IPS DF 19.7 (cell line): Measurements from ENCODE around the gene RAB10.
"Not testable (repeated sequence)": the region's sequence is repeated elsewhere in the genome, so short reads cannot be mapped to it uniquely, and the experiment has no call there.

Experiments used
- DNase-seq: peaks from one replicate; pipeline ENCODE4 v3.0.0-alpha.2; 2013; ENCODE audit warnings: low read depth, low spot score

RAB10 gene

DNA sequence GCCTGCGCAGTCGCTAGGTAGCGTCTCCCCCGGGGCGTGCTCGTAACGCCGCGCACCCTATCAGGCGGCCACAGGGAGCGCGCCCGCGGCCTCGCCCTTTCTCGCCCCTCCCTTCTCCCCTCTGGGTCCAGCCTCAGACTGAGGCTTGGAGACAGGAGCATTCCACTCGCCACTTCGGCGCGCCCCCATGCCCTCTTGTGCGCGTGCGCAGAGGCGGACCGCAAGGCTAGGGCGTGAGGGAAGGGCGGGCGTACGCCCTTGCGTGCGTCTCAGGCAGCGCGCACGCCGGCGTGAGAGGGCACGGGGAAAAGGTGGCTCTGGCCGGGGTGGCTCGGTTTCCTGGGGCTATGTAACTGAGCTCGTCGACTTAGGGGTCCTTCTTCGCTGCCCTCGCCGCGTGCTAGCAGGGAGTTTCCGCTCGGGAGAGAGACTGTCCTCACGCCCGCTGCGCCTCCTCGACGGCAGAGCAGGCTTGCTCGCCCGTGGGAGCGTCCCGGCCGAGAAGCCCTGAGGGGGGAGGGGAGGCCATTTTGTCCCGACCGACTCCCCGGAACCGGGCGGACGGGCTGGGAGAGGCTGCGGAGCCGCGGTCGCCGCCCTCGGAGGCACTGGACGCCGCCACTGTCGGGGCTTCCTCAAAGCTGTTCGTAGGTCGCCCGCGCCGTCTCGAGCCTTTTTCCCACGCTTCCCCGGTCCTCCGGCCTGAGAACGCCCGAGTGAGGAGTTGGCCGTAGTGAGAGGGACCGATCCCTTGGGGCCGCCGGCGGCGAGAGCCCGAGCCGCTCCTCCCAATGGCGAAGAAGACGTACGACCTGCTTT lies at the start of gene RAB10:
TSS of gene RAB10 (plus strand) at position 267 of the 819 bp plus-strand sequence. CDS start at position 792, 525 bp downstream.
- peak; percentile 95 for DNase-seq

DNA sequence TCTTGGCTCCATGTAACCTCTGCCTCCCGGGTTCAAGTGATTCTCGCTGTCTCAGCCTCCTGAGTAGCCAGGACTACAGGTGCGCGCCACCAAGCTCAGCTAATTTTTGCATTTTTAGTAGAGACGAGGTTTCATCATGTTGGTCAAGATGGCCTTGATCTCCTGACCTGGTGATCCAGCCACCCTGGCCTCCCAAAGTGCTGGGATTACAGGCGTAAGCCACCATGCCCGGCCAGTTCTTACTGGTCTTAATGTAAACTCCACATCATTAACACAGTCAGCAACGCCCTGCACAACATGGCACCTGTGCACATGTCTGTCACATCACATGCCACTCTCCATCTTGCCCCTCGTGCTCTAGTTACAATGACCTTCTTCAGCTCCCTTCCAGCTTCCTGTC lies 45.8 kb upstream of the RAB10 start:
- no peak for DNase-seq

DNA sequence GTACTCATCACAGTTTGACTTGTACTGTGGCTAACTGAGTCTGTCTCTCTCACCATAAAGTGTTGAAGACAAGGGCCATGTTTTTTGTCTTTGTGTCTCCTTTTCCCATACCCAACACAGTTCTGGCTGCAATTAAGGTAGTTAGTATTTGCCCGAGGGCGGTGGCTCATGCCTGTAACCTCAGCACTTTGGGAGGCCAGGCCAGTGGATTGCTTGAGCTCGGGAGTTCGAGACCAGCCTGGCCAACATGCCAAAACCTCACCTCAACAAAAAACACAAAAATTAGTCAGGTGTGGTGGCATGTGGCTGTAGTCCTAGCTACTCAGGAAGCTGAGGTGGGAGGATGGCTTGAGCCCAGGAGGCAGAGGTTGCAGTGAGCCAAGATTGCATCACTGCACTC lies 44.7 kb upstream of the RAB10 start:
- no peak for DNase-seq

DNA sequence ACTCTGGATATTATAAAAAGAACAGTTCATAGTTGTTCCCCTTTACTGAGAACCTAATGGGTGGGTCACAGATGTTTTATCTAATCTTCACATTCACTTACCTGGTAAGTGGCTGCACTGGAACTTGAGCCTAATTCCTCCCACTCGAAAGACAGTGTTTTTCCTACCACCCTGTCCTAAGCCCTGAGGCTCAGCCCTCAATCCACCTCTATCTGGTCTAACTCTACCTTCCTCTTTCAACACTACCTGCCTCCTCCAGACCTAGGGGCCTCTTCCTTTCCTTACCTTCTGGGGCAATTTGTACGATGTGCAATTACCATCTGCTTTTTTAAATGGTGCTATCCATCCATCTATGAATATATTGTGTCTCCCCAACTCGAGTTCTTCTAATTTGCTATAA lies 41.9 kb upstream of the RAB10 start:
- DNase-seq, result no peak

DNA sequence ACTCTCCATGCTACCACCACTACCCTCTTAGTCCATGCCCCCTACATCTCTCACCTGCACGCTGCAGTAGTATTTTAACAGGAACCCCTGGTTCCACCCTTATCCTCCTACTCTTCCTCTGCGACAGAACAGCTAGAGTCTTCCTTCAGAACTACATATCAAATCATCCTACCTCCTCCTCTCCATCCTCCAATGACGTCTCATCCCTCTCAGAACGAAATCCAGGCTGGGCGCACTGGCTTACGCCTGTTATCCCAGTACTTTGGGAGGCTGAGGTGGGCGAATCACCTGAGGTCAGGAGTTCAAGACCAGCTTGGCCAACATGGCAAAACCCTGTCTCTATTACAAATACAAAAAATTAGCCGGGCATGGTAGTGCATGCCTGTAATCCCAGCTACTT lies 41.3 kb upstream of the RAB10 start:
- no peak for DNase-seq

DNA sequence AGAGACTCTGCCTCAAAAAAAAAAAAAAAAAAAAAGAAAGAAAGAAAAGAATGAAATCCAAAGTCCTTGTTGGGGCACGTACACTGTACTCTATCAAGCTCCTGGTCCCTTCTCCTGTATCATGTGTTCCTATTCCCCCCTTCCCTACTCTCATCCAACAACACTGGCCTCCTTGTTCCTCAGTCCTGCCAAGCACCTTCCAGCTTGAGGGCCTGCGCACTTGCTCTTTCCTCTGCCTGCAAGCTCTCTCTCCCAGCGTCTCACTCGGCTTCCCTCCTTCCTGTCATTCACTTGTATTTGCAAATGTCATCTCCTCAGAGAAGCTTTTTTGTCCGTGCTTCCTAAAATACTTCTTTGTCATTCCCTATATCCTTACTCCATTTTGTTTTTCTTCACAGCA lies 40.8 kb upstream of the RAB10 start:
- DNase-seq, result no peak

DNA sequence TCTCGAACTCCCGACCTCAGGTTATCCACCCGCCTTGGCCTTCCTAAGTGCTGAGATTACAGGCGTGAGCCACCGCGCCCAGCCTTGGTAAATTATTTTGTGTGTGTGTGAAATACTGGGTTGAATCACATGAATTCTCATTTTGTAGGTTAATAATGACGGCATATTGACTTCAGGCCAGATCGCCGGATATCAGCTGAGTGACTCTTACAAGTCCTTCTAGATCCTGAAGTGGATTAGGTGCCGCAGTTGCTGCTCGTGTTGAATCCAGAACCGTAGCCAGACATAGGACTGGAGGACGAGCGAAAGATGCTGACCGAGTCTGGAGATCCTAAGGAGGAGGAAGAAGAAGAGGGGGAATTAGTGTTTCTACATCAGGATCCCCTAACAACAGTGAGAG lies 39.4 kb upstream of the RAB10 start:
- DNase-seq, result no peak

DNA sequence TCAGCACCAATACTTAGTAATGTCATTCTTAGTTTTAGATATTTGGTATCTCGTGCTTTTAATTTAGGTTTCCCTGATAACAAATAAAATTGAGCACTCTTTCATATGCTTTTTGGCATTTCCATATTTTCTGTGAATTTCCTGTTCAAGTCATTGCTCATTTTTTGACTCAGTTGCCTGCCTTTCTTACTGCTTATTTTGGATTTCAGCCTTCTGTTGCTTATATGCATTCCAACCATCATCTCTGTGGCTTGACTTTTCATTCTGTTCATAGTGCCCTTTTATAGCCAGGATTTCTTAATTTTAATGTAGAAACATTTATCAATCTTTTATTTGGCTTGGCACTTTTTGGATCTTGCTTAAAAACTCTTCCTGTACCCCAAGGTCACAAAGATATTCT lies 37.0 kb upstream of the RAB10 start:
- no peak for DNase-seq

DNA sequence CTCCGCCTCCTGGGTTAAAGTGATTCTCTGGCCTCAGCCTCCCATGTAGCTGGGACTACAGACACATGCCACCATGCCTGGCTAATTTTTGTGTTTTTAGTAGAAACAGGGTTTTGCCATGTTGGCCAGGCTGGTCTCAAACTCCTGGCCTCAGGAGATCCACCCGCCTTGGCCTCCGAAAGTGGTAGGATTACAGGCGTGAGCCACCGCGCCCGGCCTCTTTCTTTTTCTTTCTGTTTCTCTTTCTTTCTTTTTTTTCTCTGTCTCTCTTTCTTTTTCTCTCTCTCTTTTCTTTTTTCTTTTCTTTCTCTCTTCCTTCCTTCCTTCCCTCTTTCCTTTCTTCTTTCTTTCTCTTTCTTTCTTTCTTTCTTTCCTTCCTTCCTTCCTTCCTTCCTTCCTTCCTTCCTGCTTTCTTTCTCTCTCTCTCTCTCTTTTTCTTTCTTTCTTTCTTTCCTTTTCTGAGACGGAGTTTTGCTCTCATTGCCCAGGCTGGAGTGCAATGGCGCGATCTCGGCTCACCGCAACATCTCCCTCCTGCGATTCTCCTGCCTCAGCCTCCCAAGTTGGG lies 35.0 kb upstream of the RAB10 start:
- not testable (repeated sequence) for DNase-seq

DNA sequence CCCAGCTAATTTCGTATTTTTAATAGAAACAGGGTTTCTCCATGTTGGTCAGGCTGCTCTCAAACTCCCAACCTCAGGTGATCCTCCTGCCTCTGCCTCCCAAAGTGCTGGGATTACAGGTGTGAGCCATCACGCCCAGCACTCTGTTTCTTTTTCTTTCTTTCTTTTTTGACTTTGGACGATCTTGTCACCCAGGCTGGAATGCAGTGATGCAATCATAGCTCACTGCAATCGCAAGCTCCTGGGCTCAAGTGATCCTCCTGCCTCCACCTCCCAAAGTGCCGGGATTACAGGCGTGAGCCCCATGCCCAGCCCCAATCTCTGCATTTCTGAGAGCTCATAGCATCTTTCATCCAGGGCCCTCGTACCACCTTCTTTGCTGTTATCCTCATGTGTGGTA lies 34.5 kb upstream of the RAB10 start:
- DNase-seq, result not testable (repeated sequence)

DNA sequence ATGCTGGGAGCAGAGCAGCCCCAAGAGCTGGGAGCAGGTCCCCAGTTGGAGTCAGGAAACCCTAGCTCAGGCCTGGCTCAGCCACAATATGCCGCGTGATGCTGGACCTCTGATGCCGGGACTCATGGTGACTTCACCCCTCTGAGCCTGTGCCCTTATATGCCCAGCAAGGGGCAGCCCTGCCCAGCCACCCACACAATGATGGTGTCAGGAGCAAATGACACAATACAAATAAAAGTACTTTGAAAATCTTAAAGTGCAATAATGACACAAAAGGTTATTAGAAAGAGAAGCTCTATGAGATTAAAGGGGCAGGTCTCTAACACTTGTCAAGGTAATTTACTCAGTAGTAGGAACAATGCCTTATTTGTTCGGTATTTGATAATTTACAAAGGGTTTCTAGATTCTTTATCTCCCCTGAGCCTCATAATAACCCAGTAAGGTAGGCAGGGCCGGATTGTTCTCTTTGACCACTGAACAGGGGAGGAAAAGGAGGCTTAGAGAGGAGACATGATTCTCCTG lies 33.3 kb upstream of the RAB10 start:
- DNase-seq, result no peak

DNA sequence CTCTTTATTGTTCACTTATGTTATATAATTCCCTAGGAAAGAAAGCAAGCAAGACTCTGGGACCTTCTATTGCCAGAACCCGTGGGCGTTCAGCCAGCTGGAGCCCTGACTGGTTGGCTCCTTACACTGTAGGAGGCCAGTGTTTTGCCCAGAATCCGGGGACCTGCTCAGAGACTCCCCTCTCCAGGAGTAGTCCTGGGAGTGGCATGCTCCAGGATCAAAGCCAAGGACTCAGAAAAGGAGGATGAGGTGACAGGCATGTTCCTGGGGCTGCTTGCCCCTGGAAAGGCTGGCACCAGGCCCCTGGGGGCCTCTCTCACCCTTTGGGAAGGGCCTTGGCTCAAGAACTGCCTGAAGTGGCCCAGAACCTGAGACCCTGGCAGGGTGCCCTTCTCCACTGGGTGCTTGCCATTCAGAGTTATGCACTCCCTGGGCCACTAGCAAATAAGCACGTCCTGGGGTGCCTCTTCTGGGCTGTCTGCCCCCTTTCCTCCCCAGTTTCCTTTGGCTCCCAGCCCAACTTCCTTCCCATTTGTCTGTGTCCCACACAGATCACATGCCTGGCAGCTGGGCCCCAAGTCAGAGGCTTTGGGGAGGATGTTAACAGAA lies 32.0 kb upstream of the RAB10 start:
- DNase-seq, result no peak

DNA sequence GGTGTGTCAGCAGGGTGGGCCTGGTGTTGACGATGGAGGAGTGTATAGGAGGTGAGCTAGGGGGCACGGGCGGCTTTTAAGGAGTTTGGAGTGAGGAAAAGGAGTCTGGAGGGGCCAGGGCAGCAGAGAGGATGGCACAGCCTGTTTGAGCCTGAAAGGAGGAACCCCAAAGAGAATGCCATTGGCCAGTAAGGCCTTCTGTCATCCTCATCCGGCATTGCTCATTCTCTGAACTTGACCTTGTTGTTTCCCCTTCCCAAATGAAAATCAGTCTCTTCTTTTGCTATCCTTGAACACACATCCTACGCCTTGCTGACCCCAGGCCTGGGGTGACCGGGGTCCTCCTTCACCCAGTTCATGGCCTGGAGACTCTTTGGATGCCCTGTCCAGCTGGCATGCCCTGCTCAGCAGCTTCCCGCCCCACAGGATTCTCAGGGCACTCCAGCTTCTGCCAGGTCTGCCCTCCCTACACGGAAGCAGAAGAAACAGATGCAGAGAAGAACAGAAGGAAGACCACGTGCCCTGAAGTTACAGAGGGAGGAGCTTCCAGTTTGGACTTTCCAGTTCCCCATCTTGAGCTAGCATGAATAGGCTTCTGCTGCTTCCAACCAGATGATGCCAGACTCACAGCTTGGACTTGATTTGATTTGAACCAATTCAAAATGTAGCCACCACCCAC lies 31.1 kb upstream of the RAB10 start:
- no peak for DNase-seq

DNA sequence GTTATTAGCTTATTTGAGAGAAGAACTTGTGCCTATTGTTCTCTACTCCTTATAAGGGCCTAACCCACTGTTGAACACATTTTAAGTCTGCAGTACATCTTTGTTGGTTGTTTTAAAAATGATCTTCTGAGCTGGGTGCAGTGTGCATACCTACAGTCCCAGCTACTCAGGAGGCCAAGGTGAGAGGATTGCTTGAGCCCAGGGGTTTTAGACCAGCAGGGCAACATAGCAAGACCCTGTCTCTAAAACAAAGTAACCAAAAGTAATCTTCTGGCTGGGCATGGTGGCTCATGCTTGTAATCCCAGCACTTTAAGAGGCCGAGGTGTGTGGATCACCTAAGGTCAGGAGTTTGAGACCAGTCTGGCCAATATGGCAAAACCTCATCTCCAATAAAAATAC lies 25.8 kb upstream of the RAB10 start:
- DNase-seq, result no peak

DNA sequence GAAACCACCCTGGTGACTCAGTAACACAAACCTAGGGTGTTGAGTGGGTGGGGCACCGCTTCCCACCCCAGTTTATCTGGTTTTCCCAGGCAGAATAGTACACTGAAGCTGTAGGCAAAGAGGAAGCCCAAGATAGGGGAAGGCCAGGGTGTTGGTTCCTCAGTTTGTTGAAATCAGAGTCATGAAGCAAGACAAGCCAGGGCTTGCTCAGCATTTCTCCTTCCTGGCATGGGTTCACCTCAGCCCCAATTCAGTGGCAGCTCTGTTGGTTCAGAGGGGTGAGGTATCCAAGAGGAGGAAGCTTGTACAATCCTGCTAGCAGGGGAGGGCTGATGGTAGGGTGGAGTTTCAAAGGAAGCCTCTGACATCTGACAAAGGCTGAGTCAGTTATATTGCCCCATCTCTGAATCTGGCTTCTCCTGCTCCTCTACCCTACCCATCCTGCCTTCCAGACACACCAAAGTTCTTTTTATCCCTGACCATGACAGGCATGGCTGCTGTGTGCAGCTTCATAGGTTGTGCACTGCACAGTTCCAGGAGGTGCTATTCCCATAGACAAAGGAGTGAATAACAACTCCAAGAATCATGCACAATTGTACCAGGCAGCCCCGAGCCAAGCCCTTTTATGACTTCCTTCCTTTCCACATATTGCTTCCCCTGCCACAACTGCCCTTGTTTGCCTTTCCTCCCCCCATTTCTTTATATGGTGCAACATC lies 24.9 kb upstream of the RAB10 start:
- no peak for DNase-seq

DNA sequence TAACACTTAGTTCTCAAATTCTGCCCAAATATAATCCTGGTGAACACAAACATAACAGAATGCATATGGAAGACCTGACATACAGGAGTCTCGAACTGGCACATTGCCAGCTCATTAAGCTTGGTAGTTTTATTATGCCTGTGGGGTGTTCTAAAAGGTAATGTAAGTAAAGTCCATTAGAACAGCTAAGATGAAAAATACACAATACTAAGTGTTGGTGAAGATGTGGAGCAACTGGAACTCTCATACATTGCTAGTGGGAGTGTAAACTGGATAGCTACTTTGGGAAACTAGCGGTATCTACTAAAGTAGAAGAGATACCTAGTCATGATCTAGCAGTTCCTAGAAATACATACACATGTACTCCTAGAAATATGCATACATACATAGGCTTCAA lies 24.3 kb upstream of the RAB10 start:
- no peak for DNase-seq

DNA sequence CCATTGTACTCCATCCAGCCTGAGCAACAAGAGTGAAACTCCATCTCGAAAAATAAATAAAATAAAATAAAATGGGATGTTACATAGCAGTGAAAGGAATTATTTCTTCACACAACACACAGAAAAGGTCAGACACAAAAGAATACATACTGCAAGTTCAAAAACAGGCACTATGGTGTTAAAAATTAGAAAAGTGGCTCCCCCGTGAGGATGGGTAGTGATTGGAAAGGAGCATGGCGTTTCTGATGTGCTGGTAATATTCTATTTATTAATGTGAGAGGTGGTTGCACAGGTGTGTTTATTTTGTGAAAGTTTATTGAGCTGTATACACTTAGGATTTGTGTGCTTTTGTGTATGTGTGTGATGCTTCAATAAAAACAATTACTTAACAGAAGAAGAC lies 22.9 kb upstream of the RAB10 start:
- DNase-seq, result no peak

DNA sequence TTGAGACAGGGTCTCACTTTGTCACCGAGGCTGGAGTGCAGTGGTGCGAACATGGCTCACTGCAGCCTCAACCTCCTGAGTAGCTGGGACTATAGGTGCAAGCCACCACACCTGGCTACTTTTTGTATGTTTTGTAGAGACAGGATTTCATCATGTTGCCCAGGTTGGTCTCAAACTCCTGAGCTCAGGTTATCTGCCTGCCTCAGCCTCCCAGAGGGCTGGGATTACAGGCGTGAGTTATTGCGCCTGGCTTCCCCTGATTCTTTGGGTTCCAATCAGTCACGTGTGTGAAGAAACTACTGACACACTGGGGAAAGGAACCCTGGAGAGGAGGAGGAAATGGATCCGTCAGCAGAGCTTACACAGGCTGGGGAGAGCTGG lies 22.3 kb upstream of the RAB10 start:
- no peak for DNase-seq

DNA sequence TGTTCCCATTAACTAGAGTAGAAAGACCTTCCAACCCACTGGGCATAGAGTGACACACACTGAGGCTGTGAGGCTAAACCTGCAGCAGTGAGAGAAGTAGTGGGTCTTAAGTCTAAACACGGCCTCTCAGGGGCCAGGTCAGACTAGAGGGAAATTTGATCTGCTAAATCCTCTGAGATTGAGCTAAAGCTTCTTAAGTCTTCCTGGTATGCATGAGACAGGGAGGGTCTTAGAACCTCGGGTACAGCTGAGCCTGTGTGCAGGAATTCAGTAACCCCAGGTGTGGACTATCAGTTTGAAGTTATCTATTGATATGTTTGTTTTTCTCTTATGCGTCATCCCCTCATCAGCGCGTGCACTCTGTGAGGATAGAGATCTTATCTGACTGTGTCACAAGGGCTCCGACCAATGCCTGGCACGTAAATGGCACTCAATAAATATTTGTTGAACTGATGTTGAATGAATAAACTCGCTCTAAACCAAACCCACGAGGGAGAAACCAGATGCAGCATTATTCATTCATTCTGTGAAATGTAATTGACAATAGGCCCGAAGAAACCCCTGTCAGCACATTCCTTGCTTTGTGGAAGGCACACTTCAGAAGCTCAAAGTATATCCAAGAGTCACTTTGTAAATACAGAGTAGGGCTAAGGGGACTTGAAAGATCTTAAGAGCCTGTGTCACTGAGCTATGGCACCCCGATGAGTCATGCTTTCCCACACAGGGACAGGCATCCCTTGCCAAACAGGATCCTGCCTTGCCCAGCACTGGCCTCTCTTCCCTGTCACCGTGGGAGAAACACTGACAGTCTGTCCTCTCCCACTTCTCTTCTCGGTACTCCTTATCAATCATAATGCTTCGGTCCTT lies 21.7 kb upstream of the RAB10 start:
- DNase-seq, result no peak

DNA sequence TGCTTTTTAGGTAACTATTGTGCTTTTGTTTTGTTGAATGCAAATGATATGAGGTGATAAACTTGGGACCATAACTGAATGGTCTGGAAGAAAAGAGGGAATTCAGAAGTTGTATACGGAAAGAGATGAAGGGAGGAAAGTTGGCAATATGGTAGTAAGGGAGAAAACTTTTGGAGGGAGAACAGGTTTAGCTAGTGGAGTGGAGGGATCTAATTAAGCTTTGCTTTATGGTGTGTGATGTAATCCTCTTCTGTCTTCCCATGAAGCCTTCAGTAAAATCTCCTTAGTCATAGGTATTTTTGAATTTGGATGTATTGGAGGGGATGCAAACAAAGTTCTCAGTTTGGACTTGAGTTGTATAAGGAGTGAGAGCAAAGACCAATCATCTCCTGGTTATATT lies 20.2 kb upstream of the RAB10 start:
- no peak for DNase-seq
